H54 (cell line): ENCODE data around the gene RESP18.

Source experiments
- DNase-seq: peaks from one replicate; pipeline ENCODE4 v3.0.0; 2011; ENCODE audit warnings: low spot score, mixed read lengths; ENCODE audit not compliant: insufficient read length
- FAIRE-seq: peaks from 3 replicates; lab custom pipeline; 2011; peaks lifted over from hg19 to GRCh38; lab: Jason Lieb, UNC
- POLR2A ChIP-seq: IDR thresholded peaks from 2 replicates; pipeline ENCODE4 v1.6.1; 2011; ENCODE audit warnings: low read depth, mild to moderate bottlenecking, low read length

The RESP18 gene

GRCh38 chr2:219308142-219309101 is 24.1 kb downstream of the RESP18 start:
- no peak for TF ChIP-seq POLR2A
- DNase-seq (peak; percentile 91), FAIRE-seq (no peak)

- FAIRE-seq: no peak
- no peak for DNase-seq
- TF ChIP-seq POLR2A: no peak
Measured at GRCh38 chr2:219306047-219306446, 26.5 kb downstream of the RESP18 start.

GRCh38 chr2:219304223-219304622 is 28.3 kb downstream of the RESP18 start:
- FAIRE-seq: no peak
- no peak for DNase-seq
- no peak for TF ChIP-seq POLR2A

- DNase-seq (no peak), FAIRE-seq (no peak)
- no peak for TF ChIP-seq POLR2A
Measured at GRCh38 chr2:219302412-219302968, 30.1 kb downstream of the RESP18 start.

- FAIRE-seq: no peak
- DNase-seq: no peak
- no peak for TF ChIP-seq POLR2A
Measured at GRCh38 chr2:219300022-219300421, 32.5 kb downstream of the RESP18 start.

- FAIRE-seq: no peak
- no peak for DNase-seq
- no peak for TF ChIP-seq POLR2A
Measured at GRCh38 chr2:219299372-219299760, 33.2 kb downstream of the RESP18 start.

GRCh38 chr2:219298759-219299371 is 33.7 kb downstream of the RESP18 start:
- FAIRE-seq (no peak), DNase-seq (peak; percentile 87)
- TF ChIP-seq POLR2A: no peak

- no peak for DNase-seq
- FAIRE-seq: no peak
- TF ChIP-seq POLR2A: no peak
Measured at GRCh38 chr2:219297766-219298456, 34.6 kb downstream of the RESP18 start.

GRCh38 chr2:219296631-219297391 is 35.7 kb downstream of the RESP18 start:
- FAIRE-seq: no peak
- no peak for TF ChIP-seq POLR2A
- no peak for DNase-seq

- FAIRE-seq: no peak
- no peak for TF ChIP-seq POLR2A
- DNase-seq: no peak
Measured at GRCh38 chr2:219296142-219296541, 36.4 kb downstream of the RESP18 start.

- FAIRE-seq (no peak), DNase-seq (peak; percentile 87)
- peak; percentile 28; the same call in 1 of the 2 replicates for TF ChIP-seq POLR2A
Measured at GRCh38 chr2:219294356-219295351, 37.9 kb downstream of the RESP18 start.

GRCh38 chr2:219293736-219294231 is 38.8 kb downstream of the RESP18 start:
- no peak for FAIRE-seq
- DNase-seq: no peak
- no peak for TF ChIP-seq POLR2A
